DOHH2 (cell line): ENCODE data around the gene ACSL1.

Experiments
- H3F3A ChIP-seq: fragments of 200-600 bp; sonication (generic), shearing (Covaris generic); 2 replicates; pipeline ENCODE4 v1.6.0; 2016; ENCODE audit warnings: antibody characterized with exemption, mild to moderate bottlenecking; ENCODE audit not compliant: control insufficient read depth, insufficient read depth
- H3K27ac ChIP-seq: fragments of 200-600 bp; sonication (generic); 2 replicates; pipeline ENCODE4 v1.5.1; 2014; ENCODE audit warnings: low read depth, mild to moderate bottlenecking, low read length, moderate library complexity
- H3K27me3 ChIP-seq: fragments of 200-600 bp; sonication (generic); 2 replicates; pipeline ENCODE4 v1.6.1; 2014; ENCODE audit warnings: mild to moderate bottlenecking, low read length, mixed read lengths; ENCODE audit not compliant: control insufficient read depth
- H3K36me3 ChIP-seq: fragments of 200-600 bp; sonication (generic); 2 replicates; pipeline ENCODE4 v1.6.1; 2014; ENCODE audit warnings: mild to moderate bottlenecking, low read length, moderate library complexity, mixed read lengths; ENCODE audit not compliant: control insufficient read depth
- H3K4me1 ChIP-seq: fragments of 200-600 bp; sonication (generic); 2 replicates; pipeline ENCODE4 v1.6.1; 2014; ENCODE audit warnings: mild to moderate bottlenecking, low read length, mixed read lengths; ENCODE audit not compliant: control insufficient read depth
- H3K4me2 ChIP-seq: fragments of 200-600 bp; sonication (generic); 2 replicates; pipeline ENCODE4 v1.6.0; 2014; ENCODE audit warnings: mild to moderate bottlenecking, low read length, moderate library complexity
- H3K4me3 ChIP-seq: fragments of 200-600 bp; sonication (generic); 2 replicates; pipeline ENCODE4 v1.5.1; 2014; ENCODE audit warnings: mild to moderate bottlenecking, low read length, mixed read lengths
- H3K79me2 ChIP-seq: fragments of 200-600 bp; sonication (generic); 2 replicates; pipeline ENCODE4 v1.6.1; 2014; ENCODE audit warnings: mild to moderate bottlenecking, low read length, mixed read lengths; ENCODE audit not compliant: control insufficient read depth
- H3K9me2 ChIP-seq: fragments of 200-600 bp; sonication (generic); replicated peaks from 2 replicates; pipeline ENCODE4 v1.6.1; 2014; ENCODE audit warnings: mild to moderate bottlenecking, low read length, mixed read lengths; ENCODE audit not compliant: control insufficient read depth
- H3K9me3 ChIP-seq: fragments of 200-600 bp; sonication (generic); 2 replicates; pipeline ENCODE4 v1.6.1; 2014; ENCODE audit warnings: antibody characterized with exemption, low read length, mixed read lengths; ENCODE audit not compliant: control insufficient read depth, insufficient read depth
- H4K20me1 ChIP-seq: fragments of 200-600 bp; sonication (generic); 2 replicates; pipeline ENCODE4 v1.6.0; 2014; ENCODE audit warnings: low read depth, mild to moderate bottlenecking, antibody characterized with exemption, low read length, moderate library complexity; ENCODE audit not compliant: control insufficient read depth, insufficient read depth
- CTCF ChIP-seq: fragments of 200-600 bp; sonication (generic); IDR thresholded peaks from one replicate; pipeline ENCODE4 v1.5.1; 2014; ENCODE audit warnings: antibody characterized with exemption, mild to moderate bottlenecking, low read depth, low read length; ENCODE audit not compliant: poor library complexity, severe bottlenecking
- EZH2phosphoT487 ChIP-seq: fragments of 200-600 bp; sonication (generic); IDR thresholded peaks from 2 replicates; pipeline ENCODE4 v1.6.1; 2017; ENCODE audit warnings: borderline replicate concordance, mild to moderate bottlenecking, antibody characterized with exemption, low read length, moderate library complexity, mixed read lengths

ACSL1 gene

GRCh38 chr4:184849185-184849584 lies 23.4 kb upstream of the ACSL1 start:
- no peaks in the 10 kb centered on the region for H3K9me2 ChIP-seq
- H3K27ac ChIP-seq, result no peak overlapping the region
- no peaks in the 10 kb centered on the region for H3K9me3 ChIP-seq
- H3K4me2 ChIP-seq, result no peak overlapping the region
- H4K20me1 ChIP-seq, result no peaks in the 10 kb centered on the region
- peaks cover 9% of the 10 kb centered on the region; the same call in 1 of the 2 replicates for H3F3A ChIP-seq
- H3K36me3 ChIP-seq, result no peaks in the 10 kb centered on the region
- H3K79me2 ChIP-seq, result no peaks in the 10 kb centered on the region
- H3K4me1 ChIP-seq, result peaks cover 27% of the 10 kb centered on the region
- H3K4me3 ChIP-seq, result no peak overlapping the region
- peaks cover 21% of the 10 kb centered on the region for H3K27me3 ChIP-seq
- TF ChIP-seq EZH2phosphoT487 (no peak), CTCF (no peak)

GRCh38 chr4:184848510-184848909 lies 22.7 kb upstream of the ACSL1 start:
- Histone ChIP-seq H3K9me3 (no peaks in the 10 kb centered on the region), H3K4me1 (peaks cover 27% of the 10 kb centered on the region), H3K4me2 (no peak overlapping the region), H3K27me3 (peaks cover 22% of the 10 kb centered on the region), H3K9me2 (no peaks in the 10 kb centered on the region), H3K36me3 (no peaks in the 10 kb centered on the region), H3K79me2 (no peaks in the 10 kb centered on the region), H3K27ac (no peak overlapping the region), H3K4me3 (no peak overlapping the region), H4K20me1 (no peaks in the 10 kb centered on the region), H3F3A (peaks cover 9% of the 10 kb centered on the region; the same call in 1 of the 2 replicates)
- no peak for TF ChIP-seq EZH2phosphoT487
- TF ChIP-seq CTCF, result no peak

DNA sequence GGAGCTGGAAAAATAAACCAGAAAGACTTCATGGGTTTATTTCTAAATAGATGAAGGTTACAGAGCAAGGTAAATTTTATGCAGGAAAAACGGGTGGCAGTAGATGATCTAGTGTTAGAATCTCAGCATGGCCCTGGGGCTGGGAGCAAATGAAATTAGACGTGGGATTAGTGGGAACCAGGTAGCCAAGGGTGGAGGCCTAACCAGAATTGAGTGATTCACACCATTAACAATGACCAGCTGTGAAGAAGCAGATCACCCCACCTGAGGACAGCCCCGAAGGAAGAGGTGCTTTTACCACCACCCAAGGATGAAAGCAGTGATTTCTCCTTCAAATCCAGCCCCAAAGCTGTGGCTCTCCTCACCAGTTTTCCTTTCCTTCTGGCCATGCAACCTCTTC lies 20.8 kb upstream of the ACSL1 start:
- TF ChIP-seq EZH2phosphoT487 (no peak), CTCF (no peak)
- Histone ChIP-seq H3K27me3 (peaks cover 27% of the 10 kb centered on the region), H3K4me3 (no peak overlapping the region), H3K27ac (no peak overlapping the region), H3K9me3 (no peaks in the 10 kb centered on the region), H4K20me1 (no peaks in the 10 kb centered on the region), H3F3A (peaks cover 9% of the 10 kb centered on the region; the same call in 1 of the 2 replicates), H3K79me2 (no peaks in the 10 kb centered on the region), H3K4me2 (no peak overlapping the region), H3K9me2 (no peaks in the 10 kb centered on the region), H3K36me3 (no peaks in the 10 kb centered on the region), H3K4me1 (peaks cover 16% of the 10 kb centered on the region)
